Mammary epithelial cell (primary cell): ENCODE results near the gene KDM4C.

Source experiments
- EZH2 ChIP-seq: IDR thresholded peaks from 2 replicates; pipeline ENCODE4 v1.6.1; 2012; ENCODE audit warnings: low read length, inconsistent platforms, borderline replicate concordance
- TF ChIP-seq, protein P1 (sequence below), 2 donors: IDR thresholded peaks in 1 of 2; conservative IDR thresholded peaks in 1 of 2; 2 replicates each; pipeline ENCODE4 v1.5.1; 2011 to 2012; ENCODE audit warnings: inconsistent platforms in 2 of 2, low read length in 2 of 2, mild to moderate bottlenecking in 2 of 2, control low read depth in 1 of 2, low read depth in 1 of 2; ENCODE audit not compliant: insufficient read depth in 1 of 2; ENCODE audit errors: extremely low read depth in 1 of 2

DNA sequence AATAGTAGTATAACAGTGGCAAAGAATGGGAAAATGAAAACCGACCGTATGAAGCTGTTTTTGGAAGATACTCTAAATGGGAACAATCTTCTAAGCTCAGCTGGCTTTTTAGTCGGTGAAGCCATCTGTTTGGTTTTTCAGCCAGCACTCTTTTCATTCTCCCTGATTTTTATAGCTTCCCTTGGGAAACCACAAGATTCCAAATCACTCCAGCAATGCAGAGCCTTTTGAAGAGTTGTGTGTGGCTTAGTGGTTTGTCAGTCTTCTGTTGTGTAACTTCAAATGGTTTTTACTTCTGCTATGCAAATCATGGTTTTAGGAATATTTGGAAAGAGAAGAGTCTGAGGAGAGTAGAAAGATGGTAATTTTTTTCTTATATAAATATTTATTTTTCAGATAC is 180.7 kb downstream of the KDM4C start:
- TF ChIP-seq, protein P1, sequence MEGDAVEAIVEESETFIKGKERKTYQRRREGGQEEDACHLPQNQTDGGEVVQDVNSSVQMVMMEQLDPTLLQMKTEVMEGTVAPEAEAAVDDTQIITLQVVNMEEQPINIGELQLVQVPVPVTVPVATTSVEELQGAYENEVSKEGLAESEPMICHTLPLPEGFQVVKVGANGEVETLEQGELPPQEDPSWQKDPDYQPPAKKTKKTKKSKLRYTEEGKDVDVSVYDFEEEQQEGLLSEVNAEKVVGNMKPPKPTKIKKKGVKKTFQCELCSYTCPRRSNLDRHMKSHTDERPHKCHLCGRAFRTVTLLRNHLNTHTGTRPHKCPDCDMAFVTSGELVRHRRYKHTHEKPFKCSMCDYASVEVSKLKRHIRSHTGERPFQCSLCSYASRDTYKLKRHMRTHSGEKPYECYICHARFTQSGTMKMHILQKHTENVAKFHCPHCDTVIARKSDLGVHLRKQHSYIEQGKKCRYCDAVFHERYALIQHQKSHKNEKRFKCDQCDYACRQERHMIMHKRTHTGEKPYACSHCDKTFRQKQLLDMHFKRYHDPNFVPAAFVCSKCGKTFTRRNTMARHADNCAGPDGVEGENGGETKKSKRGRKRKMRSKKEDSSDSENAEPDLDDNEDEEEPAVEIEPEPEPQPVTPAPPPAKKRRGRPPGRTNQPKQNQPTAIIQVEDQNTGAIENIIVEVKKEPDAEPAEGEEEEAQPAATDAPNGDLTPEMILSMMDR (conservative IDR thresholded peaks at IDR 0.05 in 1 of 2, IDR thresholded peaks at IDR 0.05 in 1 of 2; ENCODE audit: extremely low read depth in 1 of 2, insufficient read depth in 1 of 2, low read depth in 1 of 2, low read length in 2 of 2), result no peak
- no peak for TF ChIP-seq EZH2
